HG03565 (cell line): ENCODE results near the gene MAN2B2.

Experiments used
- ATAC-seq: cut with Tn5 transposase; IDR thresholded peaks from one replicate; pipeline ENCODE4 v1.9.1; 2021; ENCODE audit warnings: mild to moderate bottlenecking, moderate library complexity; ENCODE audit not compliant: unreplicated experiment

MAN2B2 gene

DNA sequence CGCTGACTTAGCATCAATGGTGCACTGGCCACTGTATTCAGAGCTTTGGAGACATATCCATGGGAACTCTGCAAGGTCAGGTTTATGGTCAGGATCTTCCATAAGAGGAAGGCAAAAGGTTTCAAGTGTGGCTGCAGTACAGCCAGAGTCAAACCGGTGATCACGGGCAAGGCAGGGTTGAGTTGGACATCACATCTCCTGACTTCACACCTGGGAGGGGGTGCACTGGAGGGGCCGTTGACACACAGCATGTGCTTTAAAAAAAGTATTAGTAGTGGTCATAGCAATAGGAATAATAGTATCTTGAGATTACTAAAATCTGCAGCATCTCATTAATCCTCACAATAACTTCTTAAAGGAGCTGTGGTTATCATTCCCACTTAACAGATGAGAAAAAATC is 28.9 kb upstream of the MAN2B2 start:
- ATAC-seq = no peak

DNA sequence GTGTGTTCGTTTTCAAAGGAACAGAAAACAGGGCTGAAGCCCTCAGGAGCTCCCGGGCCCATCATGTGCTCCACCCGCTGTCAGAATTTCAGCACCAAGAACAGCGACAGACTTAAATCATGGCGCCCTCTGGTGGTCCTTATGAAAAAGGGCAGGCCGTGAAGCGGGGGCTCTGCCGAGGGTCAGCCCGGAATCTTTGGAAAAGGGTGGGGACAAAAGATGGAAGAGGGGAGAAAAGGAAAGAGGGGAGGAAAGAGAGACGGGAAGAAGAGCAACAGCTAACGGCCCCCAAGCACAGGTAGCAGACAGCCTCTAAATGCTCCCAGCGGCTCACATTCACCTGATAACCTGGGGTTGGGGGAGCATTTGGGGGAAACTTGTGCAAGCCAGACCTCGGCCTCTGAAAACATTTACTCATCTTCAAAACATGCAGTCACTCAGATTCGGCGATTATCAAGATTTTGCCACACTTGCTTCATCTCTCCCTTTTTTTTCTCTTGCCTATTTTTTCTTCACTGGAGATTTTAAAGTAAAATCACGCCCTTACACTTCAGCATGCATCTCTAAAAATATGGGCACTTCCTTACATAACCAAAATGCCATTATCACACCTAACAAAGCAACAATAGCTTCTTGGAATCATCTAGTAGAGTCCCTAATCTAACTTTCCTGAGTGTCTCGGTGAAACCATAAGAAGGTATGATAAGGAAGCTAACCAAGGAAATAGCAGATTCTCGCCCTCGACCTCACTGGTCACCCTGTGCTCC is 28.1 kb upstream of the MAN2B2 start:
- no peak for ATAC-seq

DNA sequence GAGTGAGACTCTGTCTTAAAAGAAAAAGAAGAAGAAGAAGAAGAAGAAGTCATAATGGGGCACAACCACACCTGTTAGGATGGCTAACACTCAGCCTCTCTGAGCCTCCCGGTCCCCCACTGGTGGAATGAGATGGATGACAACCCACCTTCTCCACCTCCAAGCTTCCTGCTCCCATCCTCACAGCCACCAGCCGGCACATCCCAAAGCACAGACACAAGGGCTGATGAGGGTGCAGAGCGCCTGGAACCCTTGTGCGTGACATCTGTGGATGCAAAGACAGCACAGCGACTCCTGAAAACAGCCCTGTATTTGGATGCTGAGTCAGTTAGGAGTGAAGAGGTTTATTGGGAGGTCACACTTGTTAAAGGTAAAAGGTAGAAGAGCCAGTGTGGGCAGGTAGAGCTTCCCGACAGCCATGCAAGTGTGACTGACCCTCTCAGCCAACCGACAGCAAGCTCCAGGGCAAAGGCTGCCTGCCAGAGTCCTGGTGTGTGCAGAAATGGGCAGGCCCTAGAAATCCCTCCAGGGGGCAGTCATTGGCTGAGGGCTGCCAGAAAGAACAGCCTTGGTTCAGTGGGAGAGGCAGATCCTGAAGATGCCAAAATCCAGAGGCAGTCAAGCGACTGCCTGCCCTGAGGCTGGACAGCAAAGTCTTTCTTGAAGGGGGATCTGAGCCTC is 26.6 kb upstream of the MAN2B2 start:
- ATAC-seq = no peak

DNA sequence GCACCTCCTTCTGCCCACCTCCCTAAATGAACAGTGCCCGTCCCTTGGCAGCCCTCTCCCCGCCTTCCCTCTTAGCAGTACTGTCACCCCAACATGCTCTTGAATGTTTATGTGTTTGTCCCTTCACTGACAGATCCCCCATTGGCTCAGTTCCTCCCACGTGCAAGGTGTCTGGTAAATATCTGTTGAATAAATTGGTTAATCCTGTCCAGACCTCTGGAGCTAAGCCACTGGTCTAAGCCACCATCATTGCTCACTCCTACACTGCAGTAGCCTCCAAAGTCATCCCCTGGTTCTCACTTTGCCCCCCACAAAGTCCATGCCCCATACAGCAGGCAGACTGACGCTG is 26.1 kb upstream of the MAN2B2 start:
- no peak for ATAC-seq

DNA sequence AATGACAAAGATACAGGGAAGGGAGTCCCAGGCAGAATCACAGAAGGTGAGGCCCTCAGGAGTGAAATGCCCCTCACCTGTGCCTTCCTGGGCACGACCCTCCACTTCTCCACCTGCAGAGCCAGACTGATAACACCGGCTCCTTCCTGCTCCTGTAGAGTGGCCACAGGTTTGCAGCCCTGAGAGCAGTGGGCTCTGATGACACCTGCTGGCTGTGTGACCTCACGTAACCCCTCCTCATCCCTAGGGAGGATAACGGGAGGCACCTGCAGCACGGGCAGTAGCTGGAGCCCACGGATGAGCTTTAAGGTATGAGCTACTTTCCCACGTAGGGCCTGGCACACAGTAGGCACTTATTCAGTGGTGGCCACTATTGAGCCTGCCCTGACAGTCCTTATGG is 25.5 kb upstream of the MAN2B2 start:
- no peak for ATAC-seq

DNA sequence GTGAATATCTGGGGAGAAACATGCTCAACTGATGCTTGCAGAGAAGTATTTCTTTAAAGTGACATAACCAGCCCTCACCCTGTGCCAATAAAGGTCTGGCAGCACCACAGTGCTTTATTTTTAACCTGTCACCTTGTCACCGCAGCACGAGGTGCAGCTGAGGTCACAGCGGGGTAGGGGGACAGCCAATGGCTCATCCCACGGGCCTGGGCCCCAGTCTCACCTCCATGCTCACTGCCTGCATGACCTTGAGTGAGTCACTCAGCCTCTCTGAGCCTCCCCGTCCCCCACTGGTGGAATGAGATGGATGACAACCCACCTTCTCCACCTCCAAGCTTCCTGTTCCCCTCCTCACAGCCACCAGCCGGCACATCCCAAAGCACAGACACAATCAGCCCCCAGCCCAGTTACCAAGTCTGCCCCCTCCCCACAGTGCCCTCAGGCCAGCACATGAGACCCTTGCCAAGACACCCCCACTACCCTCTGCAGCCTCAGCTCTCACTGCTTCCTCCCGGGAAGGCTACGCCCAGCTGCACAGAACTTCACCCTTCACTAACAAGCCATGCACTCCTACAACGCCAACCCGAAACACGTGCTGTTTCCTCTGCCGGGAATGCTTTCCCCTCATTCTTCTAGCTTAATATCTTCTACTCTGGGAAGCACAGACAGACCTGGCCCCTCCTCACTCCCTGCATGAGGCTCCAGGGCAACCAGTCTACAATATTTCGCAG is 24.9 kb upstream of the MAN2B2 start:
- ATAC-seq = no peak

DNA sequence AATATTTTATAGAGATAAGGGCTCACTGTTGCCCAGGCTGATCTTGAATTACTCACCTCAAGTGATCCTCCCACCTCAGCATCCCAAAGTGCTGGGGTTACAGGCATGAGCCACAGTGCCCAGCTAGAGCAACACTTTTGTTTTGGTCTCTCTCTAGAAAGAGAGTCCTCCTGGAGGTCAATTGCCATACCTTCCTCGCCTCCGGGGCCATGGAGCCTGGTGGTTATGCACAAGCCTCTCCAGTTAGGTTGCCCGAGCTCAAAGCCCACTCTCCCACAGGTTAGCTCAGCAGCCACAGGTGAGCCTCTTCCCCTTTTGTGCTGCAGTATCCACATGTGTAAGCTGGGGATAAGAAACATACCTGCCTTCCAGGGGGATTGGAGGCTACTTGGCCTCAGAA is 24.2 kb upstream of the MAN2B2 start:
- no peak for ATAC-seq

DNA sequence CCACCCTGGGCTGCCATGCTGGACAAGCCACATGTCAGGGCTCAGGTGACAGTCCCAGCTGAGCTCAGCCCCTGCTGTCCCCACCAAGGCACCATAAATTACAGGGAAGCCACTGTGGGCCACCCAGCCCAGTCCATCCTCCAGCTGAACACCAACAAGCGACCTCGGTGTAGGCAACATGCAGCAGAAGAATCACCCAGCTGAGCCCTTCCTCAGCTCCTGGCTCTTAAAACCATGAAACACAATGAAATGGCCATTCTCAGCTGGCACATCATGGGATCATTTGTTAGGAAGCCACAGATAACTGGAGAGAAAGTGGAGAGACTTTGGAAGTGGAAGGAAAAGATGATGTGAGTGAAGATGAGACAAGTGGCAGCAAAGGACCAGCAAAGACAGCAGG is 23.3 kb upstream of the MAN2B2 start:
- ATAC-seq = no peak

DNA sequence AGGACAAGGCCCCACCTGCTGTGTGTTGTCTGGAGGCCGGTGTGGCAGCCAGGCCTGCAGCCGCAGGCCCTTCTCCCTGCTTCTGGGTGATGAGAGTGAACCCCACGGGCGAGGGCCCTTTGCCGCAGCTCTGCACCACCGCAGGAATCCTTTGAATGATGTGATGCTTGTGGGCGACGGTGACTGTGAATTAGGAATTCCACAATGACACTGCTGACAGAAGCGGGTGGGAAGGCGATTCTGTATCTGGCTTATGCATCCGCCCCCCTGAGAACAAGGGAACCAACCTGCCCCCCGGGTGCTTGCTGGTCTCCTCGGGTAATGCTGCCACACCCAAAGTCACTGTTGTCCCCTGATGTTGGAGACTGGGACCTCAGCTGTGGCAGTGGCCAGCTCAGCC is 19.5 kb upstream of the MAN2B2 start:
- ATAC-seq = no peak

DNA sequence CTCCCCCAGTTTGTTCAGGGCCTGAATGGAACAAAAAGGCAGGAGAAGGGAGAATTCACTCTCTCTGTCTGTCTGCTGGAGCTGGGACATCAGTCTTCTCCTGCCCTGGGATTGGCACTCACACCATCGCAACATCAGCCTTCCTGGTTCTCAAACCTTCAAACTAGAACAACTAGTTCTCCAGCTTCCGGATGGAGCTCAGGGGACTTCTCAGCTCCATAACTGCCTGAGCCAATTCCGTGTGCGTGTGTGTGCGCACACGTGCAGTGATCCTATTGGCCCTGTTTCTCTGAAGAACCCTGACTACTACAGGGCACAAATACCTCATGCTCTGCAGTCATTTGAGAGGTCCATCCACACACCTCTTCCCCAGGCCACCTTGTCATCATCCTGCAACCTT is 18.7 kb upstream of the MAN2B2 start:
- ATAC-seq = no peak

DNA sequence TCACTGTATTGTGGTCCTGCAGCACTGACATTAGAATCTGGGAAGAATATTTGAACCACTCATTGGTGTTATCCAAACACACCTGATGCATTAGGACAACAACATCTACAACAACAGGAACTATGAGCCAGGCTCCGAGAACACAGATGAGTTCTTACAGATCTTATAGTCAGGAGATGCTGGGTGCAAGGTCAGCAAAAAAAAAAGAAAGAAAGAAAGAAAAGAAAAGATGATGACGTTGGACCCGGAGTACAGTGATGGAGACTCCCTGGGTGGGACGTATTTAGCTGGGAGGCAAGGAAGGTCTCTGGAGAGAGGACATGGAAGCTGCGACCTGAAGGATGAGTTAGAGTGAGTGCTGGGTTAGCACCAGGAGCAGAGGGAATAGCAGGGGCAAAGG is 17.8 kb upstream of the MAN2B2 start:
- no peak for ATAC-seq

DNA sequence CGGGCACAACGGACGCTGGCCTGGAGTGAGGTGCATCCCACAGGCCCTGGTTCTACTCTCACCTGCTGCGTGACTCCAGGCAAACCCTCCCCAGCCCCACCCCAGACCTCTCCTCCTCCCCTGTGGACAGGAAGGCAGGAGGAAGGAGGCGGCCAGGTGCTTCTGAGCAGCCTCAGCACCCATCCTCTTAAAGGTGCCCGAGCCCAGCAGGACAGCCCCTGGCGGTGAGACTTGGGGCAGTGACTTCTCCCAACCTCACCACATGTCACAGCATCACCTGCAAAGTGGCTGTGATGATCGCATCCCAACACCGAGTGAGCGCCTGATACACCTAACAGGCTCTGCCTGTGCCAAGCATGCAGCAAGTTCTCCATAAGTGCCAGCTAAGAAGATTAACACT is 17.1 kb upstream of the MAN2B2 start:
- ATAC-seq = no peak

DNA sequence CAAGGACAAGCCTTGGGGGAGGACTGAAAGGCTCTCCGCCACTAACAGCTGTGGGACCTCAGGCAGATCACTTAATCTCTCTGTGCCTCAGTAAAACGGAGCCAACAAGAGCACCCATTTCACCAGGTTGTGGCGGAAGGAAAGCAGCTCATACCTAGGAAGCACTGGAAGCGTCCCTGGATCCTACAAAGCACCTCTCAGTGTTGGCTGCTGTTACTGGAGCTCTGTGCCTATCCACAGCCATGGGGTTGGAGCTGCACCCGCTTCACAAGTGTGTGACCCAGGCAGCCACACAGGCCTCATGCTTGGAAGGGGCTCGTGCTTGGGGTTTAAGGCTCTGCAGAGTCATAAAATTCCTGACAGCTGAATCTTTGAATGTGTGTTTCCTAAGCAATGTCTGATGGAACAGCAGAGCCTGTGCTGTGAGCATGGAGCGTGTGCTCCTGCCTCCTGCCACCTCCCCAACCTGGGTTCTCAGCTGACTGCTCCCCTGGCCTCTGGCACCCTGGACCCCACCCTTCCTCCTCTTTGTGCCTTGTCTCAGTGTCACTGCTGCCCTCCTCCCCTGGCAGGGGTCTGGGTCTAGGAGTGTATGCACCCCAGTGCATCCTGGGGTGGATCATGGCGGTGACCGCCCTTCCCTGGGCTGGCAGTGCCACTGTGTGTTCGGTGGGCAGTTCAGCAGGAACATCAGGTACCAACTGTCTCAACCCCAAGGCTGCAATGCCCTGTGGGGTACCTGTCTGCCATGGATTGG is 14.4 kb upstream of the MAN2B2 start:
- ATAC-seq = no peak

DNA sequence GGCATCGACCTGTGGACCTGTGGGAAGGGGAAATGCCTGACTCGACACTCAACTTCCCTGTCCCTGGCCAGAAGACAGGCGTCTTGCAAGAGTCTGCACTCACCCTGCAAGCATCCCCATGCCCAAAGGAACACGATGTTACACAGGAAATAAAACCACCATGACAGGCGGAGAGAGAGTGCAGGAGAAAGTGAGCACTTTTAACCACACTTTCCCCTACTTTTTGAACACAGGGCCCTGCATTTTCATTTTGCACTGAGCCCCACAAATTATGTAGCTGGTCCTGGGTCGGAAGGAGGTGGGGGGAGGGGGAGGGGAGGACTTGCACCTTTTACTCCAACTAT is 13.8 kb upstream of the MAN2B2 start:
- ATAC-seq = no peak

DNA sequence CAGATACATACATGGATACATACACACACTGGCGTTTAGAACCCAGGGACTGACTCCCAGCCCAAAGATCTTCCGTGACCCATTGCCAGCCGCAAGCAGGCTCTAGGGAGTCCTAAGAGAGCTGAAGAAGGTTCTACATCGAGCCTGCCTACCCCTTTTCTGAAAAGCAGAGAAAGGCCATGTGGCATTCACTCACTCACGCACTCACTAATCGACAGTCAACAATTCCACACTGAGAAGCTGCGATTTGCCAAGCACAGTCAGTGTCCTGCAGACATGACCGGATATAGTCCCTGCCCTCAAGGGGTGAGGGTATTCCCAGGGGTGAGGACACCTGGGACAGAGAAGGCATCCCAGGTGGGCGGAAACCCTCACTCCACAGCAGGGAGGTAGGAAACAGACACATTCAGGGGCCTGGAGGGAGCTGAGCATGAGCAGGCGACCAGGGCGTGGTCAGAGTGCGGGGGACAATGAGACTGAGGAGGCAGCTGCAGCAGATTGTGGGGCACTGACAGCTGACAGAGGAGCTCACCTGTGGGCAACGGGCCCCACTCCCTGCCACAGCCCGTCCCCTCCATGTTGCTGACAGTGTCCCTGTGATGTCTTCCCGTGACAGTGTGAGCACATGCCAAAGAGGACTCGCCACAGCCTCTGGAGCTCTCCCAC is 13.2 kb upstream of the MAN2B2 start:
- no peak for ATAC-seq

DNA sequence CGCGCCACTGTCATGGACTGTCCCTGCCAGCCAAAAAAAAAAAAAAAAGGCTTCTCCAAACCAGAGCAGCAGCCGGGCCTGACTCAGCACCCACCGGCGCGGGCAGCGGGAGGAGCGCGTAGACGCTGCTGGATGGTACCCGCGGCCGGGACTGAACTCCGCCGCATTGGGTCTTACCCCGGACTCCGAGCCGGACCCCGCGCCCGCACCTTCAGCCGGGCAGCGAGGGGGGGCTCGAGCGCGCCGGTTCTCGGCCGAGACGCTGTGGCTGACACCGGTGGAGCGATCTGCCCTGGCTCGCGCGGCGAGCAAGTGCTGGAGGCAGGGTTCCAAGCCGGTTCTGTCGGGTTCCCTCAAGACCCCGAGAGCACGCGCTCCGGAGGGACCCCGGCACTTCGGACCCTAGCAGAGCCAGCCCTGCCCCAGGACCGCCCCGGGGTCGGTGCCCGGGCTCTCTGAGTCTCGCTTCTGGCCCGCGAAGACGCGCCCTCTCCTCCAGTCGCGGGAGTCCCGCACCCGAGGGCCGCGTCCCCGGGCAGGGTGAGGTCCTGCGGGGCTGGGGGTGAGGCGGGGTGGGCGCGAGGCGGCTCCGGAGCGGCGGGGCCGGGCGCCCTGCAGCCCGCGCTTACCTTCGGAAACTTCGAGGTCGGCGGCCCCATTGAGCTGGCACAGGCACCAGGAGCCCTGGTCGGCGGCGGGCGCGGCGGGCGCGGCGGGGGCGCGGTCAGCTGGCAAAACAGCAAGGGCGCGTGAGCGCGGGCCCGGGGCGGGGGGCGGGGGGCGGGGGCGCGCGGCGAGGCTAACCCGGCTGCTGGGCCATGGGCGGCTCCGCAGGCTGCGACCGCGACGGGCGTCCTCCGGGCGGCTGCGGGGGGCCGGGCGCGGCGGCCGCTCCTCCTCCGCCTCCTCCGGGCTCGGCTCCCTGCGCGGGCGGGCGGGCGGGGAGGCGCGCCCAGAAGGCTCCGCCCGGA is 11.8 kb upstream of the MAN2B2 start:
- no peak for ATAC-seq

DNA sequence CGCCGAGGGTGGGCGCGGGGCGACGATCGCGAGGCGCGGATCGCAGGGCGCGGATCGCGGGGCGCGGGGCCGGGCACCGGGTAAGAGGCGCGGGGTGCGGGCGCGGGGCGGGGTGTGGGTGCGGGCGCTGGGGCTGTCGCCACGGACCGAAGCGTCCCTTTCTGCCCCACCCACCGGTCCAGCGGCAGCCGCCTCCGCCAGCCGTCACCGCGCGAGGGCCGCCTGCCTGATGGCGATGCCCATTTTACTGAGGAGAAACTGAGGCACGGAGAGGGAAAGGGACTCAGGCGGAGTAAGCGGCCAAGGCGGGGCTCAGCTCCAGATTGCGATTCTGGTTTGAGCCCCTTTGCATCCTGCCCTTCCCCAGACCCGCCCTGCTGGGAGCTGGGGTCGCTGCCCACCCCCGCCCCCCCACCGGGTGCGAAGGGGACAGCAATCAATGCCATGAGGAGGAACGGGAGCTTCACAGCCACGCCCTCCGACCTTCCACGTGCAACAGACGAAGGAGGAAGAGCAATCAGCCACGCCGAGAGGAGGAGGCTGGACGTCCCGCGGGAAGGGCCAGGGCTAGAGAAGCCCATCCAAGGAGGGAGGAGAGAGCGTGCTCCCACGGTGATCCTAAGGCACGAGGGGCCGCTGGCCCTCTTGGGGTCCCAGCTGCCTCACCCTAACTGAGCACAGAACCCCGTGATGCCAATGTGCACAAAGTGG is 10.9 kb upstream of the MAN2B2 start:
- no peak for ATAC-seq

DNA sequence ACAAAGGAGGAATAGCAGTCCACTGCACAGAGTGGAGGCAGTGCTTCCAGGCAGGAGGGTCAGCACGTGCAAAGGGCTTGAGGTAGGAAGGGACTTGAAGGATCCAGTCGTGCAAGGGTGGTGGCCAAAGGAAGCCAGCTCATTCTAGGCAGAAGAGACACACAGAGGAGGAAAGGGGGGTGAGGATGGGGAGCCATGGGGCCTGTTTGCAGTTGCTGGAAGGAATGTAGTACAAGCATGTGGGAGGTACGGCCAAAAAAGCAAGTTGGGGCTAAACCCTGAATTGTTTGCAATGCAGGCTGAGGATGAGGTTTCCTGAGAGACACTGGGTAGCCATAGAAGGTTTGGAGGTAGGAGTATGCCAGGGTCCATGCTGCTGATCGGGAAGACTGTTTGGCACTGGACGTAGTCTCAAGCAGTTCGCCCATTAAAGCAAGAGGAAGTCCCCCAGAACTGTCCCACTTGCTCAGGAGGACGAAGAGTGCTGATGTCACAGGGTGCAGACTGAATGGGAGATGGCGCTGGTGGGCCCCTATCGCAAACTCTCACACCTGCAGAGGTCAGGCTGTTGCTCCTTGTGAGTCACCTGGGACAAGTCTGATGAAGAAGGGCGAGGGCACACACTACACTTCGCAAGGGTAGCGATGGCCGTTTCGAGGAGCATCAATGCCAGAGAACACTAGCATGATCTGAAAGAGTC is 9.1 kb upstream of the MAN2B2 start:
- no peak for ATAC-seq
